SK-N-SH treated with all-trans-retinoic acid at 6 μM for 48 hours (cell line): Measurements from ENCODE around the gene NAT14.

Source experiments
- ARNTL ChIP-seq: fragments of 450-650 bp; formaldehyde crosslinking; IDR thresholded peaks from 2 replicates; pipeline ENCODE4 v1.5.0; 2020; ENCODE audit warnings: low read depth, mild to moderate bottlenecking, moderate library complexity, borderline replicate concordance
- CSDC2 ChIP-seq: fragments of 250-450 bp; sonication (Bioruptor Pico); IDR thresholded peaks from 2 replicates; pipeline ENCODE4 v1.5.0; 2020; ENCODE audit warnings: mild to moderate bottlenecking, moderate library complexity
- ISL1 ChIP-seq: fragments of 250-450 bp; sonication (Bioruptor Pico); IDR thresholded peaks from 2 replicates; pipeline ENCODE4 v2.1.2; 2022; ENCODE audit warnings: mild to moderate bottlenecking, moderate library complexity
- PPARA ChIP-seq: fragments of 250-450 bp; sonication (Bioruptor Pico); IDR thresholded peaks from 2 replicates; pipeline ENCODE4 v1.5.0; 2020; ENCODE audit warnings: mild to moderate bottlenecking, borderline replicate concordance
- TCF4 ChIP-seq: fragments of 250-450 bp; sonication (Bioruptor Pico); IDR thresholded peaks from 2 replicates; pipeline ENCODE4 v1.8.0; 2021; ENCODE audit warnings: mild to moderate bottlenecking, moderate library complexity, borderline replicate concordance
- TOX ChIP-seq: fragments of 250-450 bp; sonication (Bioruptor Pico); IDR thresholded peaks from 2 replicates; pipeline ENCODE4 v1.8.0; 2021; ENCODE audit warnings: mild to moderate bottlenecking, moderate library complexity, borderline replicate concordance
- ZC3H10 ChIP-seq: fragments of 250-450 bp; sonication (Bioruptor Pico); IDR thresholded peaks from 2 replicates; pipeline ENCODE4 v1.5.1; 2021; ENCODE audit warnings: mild to moderate bottlenecking, moderate library complexity
- ZFP3 ChIP-seq: fragments of 250-450 bp; sonication (Bioruptor Pico); IDR thresholded peaks from 2 replicates; pipeline ENCODE4 v1.5.0; 2020; ENCODE audit warnings: mild to moderate bottlenecking, moderate library complexity
- ZNF565 ChIP-seq: fragments of 450-650 bp; formaldehyde crosslinking; conservative IDR thresholded peaks from 2 replicates; pipeline ENCODE4 v1.5.0; 2020; ENCODE audit warnings: low read depth, mild to moderate bottlenecking, moderate library complexity
- ZNF8 ChIP-seq: fragments of 450-650 bp; formaldehyde crosslinking; IDR thresholded peaks from 2 replicates; pipeline ENCODE4 v1.5.0; 2020; ENCODE audit warnings: mild to moderate bottlenecking, moderate library complexity
- TF ChIP-seq, protein P1 (sequence below): fragments of 250-450 bp; sonication (Bioruptor Pico); IDR thresholded peaks from 2 replicates; pipeline ENCODE4 v1.8.0; 2020; ENCODE audit warnings: mild to moderate bottlenecking, moderate library complexity, borderline replicate concordance
- TF ChIP-seq, protein P2 (sequence below): fragments of 250-450 bp; sonication (Bioruptor Pico); IDR thresholded peaks from 2 replicates; pipeline ENCODE4 v1.5.0; 2020; ENCODE audit warnings: mild to moderate bottlenecking, moderate library complexity

DNA sequence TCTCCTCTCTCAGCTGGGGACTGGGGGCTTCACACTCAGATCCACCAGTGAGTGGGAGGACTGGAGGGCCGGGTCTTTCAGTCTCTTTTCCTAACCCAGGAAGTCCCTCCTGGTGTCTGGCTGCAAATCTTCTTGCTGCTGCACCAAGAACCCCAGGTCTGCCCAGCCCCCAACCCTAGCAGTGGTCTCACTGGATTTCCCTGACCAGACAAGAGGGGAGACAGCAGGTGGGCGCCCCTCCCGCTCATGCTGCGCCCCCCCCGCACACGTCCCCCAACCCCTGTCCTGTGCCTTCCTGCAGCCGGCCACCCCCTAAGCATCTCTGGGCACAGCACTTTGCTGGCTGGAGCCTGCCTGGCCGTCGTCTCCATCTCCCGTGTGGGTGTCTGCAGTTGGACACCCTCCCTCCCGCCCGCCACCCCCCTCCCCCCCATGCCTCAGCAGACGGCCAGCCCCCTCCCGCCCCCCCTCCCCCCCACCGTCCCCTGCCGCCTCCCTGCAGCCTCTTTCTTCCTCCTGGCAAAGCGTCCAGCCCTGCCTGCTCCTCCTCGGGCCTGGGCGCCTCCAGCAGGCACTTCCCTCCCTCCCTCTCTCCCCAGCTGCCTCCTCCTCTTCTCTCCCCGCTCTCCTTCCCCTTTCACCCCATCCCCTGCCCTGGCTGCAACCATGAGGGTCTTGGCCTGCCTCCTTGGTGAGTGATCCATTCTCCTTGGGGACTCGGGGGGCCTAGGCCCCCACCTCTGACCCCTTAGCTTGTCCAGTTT is 3.1 kb downstream of the NAT14 start, which contains the start of gene SSC5D:
- TF ChIP-seq, protein P1, sequence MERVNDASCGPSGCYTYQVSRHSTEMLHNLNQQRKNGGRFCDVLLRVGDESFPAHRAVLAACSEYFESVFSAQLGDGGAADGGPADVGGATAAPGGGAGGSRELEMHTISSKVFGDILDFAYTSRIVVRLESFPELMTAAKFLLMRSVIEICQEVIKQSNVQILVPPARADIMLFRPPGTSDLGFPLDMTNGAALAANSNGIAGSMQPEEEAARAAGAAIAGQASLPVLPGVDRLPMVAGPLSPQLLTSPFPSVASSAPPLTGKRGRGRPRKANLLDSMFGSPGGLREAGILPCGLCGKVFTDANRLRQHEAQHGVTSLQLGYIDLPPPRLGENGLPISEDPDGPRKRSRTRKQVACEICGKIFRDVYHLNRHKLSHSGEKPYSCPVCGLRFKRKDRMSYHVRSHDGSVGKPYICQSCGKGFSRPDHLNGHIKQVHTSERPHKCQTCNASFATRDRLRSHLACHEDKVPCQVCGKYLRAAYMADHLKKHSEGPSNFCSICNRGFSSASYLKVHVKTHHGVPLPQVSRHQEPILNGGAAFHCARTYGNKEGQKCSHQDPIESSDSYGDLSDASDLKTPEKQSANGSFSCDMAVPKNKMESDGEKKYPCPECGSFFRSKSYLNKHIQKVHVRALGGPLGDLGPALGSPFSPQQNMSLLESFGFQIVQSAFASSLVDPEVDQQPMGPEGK = no peak
- TF ChIP-seq TCF4 (CRISPR knock-in tag) (no peak), ZC3H10 (CRISPR knock-in tag) (no peak), ARNTL (CRISPR knock-in tag) (no peak), ZFP3 (no peak), PPARA (CRISPR knock-in tag) (no peak), ISL1 (CRISPR knock-in tag) (no peak), ZNF8 (CRISPR knock-in tag) (no peak), ZNF565 (CRISPR knock-in tag) (no peak), TOX (CRISPR knock-in tag) (no peak), CSDC2 (CRISPR knock-in tag) (no peak)
- TF ChIP-seq, protein P2, sequence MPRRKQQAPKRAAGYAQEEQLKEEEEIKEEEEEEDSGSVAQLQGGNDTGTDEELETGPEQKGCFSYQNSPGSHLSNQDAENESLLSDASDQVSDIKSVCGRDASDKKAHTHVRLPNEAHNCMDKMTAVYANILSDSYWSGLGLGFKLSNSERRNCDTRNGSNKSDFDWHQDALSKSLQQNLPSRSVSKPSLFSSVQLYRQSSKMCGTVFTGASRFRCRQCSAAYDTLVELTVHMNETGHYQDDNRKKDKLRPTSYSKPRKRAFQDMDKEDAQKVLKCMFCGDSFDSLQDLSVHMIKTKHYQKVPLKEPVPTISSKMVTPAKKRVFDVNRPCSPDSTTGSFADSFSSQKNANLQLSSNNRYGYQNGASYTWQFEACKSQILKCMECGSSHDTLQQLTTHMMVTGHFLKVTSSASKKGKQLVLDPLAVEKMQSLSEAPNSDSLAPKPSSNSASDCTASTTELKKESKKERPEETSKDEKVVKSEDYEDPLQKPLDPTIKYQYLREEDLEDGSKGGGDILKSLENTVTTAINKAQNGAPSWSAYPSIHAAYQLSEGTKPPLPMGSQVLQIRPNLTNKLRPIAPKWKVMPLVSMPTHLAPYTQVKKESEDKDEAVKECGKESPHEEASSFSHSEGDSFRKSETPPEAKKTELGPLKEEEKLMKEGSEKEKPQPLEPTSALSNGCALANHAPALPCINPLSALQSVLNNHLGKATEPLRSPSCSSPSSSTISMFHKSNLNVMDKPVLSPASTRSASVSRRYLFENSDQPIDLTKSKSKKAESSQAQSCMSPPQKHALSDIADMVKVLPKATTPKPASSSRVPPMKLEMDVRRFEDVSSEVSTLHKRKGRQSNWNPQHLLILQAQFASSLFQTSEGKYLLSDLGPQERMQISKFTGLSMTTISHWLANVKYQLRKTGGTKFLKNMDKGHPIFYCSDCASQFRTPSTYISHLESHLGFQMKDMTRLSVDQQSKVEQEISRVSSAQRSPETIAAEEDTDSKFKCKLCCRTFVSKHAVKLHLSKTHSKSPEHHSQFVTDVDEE (CRISPR knock-in tag) = no peak
